OCI-LY1 (cell line): ENCODE data around the gene CAB39.

ENCODE experiments used
- CTCF ChIP-seq: fragments of 200-600 bp; sonication (generic), shearing (Covaris generic); IDR thresholded peaks from 2 replicates; pipeline ENCODE4 v1.5.1; 2017; ENCODE audit warnings: mild to moderate bottlenecking, antibody characterized with exemption, low read length, moderate library complexity, mixed read lengths
- EZH2 ChIP-seq: fragments of 200-600 bp; sonication (generic), shearing (Covaris generic); IDR thresholded peaks from 2 replicates; pipeline ENCODE4 v1.8.0; 2017; ENCODE audit warnings: borderline replicate concordance, mixed run types, mild to moderate bottlenecking, antibody characterized with exemption, low read length, moderate library complexity, mixed read lengths

- TF ChIP-seq CTCF = no peak
- TF ChIP-seq EZH2 = no peak
Observed at GRCh38 chr2:230713331-230714135, 891 bp downstream of the CAB39 start.
